ENCODE data around the gene GULP1. TPM values are rescaled to one million over a fixed set of nuclear protein-coding genes. Genes with fewer than 3 reads are reported as not detected.

Gene GULP1
- total and polyA plus RNA-seq, 2 donors (not counting 1 experiment from before 2014, with no cell fraction given) = 43.5 to 82.4 TPM

- Histone ChIP-seq H3K36me3 (ENCODE audit: control insufficient read depth, insufficient read depth, low read length) (no peaks in the 10 kb centered on the region), H3K4me2 (ENCODE audit: extremely low read depth, insufficient read depth, low read length) (no peak overlapping the region), H3K79me2 (ENCODE audit: control insufficient read depth, insufficient read depth, low read length) (peaks cover 15% of the 10 kb centered on the region), H3K27ac (ENCODE audit: insufficient read depth, low read length) (no peak overlapping the region), H3K4me3 (replicated peaks in 1 of 4; ENCODE audit: control extremely low read depth in 1 of 4, insufficient read depth in 1 of 4, low read depth in 3 of 4, low read length in 4 of 4) (no peak overlapping the region), H4K20me1 (ENCODE audit: control insufficient read depth, extremely low read depth, insufficient read depth, low read length) (no peaks in the 10 kb centered on the region), H3K27me3 (ENCODE audit: control insufficient read depth, insufficient read depth, low read length) (no peaks in the 10 kb centered on the region), H3K4me1 (ENCODE audit: control insufficient read depth, extremely low read depth, insufficient read depth, low read length) (no peaks in the 10 kb centered on the region), H2AFZ (ENCODE audit: low read length) (no peak overlapping the region), H3K9me3 (ENCODE audit: control insufficient read depth, insufficient read depth, low read depth, low read length) (no peaks in the 10 kb centered on the region), H3K9ac (ENCODE audit: insufficient read depth, low read length) (no peak overlapping the region)
- DNase-seq (ENCODE audit: low read depth in 2 of 2) = no peak
- TF ChIP-seq CTCF (conservative IDR thresholded peaks at IDR 0.05 in 1 of 2, IDR thresholded peaks at IDR 0.05 in 1 of 2; ENCODE audit: low read depth in 1 of 2, low read length in 2 of 2) (no peak), EZH2 (IDR thresholded peaks at IDR 0.05; ENCODE audit: low read length, missing control alignments) (no peak)
Observed at GRCh38 chr2:188316791-188317423, 25.2 kb downstream of the GULP1 start.

GRCh38 chr2:188318161-188318749 lies 26.6 kb downstream of the GULP1 start:
- H3K4me2 ChIP-seq (ENCODE audit: extremely low read depth, insufficient read depth, low read length) = no peak overlapping the region

DNA sequence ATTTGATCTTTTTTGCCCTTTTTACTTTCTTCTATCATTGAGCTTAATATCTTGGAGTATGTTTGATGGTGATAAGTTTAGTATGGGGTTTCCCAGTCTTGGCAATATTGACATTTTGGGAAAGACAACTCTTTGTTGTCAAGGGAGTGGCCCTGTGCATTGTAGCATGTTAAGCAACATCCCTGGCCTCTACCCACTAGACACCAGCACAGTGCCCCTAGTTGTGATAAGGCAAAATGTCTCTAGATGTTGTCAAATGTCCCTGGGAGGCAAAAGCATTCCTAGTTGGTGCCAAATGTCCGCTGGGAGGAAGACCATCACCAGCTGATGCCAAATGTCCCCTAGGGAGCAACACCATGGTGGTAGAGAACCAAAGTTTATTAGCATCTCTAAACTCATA lies 28.2 kb downstream of the GULP1 start:
- TF ChIP-seq CTCF (conservative IDR thresholded peaks at IDR 0.05 in 1 of 2, IDR thresholded peaks at IDR 0.05 in 1 of 2; ENCODE audit: low read depth in 1 of 2, low read length in 2 of 2) (no peak), EZH2 (IDR thresholded peaks at IDR 0.05; ENCODE audit: low read length, missing control alignments) (no peak)
- Histone ChIP-seq H3K27me3 (ENCODE audit: control insufficient read depth, insufficient read depth, low read length) (no peaks in the 10 kb centered on the region), H3K36me3 (ENCODE audit: control insufficient read depth, insufficient read depth, low read length) (no peaks in the 10 kb centered on the region), H3K9me3 (ENCODE audit: control insufficient read depth, insufficient read depth, low read depth, low read length) (no peaks in the 10 kb centered on the region), H3K4me3 (replicated peaks in 1 of 4; ENCODE audit: control extremely low read depth in 1 of 4, insufficient read depth in 1 of 4, low read depth in 3 of 4, low read length in 4 of 4) (no peak overlapping the region), H3K9ac (ENCODE audit: insufficient read depth, low read length) (no peak overlapping the region), H3K79me2 (ENCODE audit: control insufficient read depth, insufficient read depth, low read length) (peaks cover 10% of the 10 kb centered on the region), H3K4me1 (ENCODE audit: control insufficient read depth, extremely low read depth, insufficient read depth, low read length) (peaks cover 5% of the 10 kb centered on the region), H2AFZ (ENCODE audit: low read length) (no peak overlapping the region), H3K4me2 (ENCODE audit: extremely low read depth, insufficient read depth, low read length) (no peak overlapping the region), H3K27ac (ENCODE audit: insufficient read depth, low read length) (no peak overlapping the region), H4K20me1 (ENCODE audit: control insufficient read depth, extremely low read depth, insufficient read depth, low read length) (no peaks in the 10 kb centered on the region)
- no peak for DNase-seq (ENCODE audit: low read depth in 2 of 2)

More at GRCh38 chr2:188318161-188318749, 26.6 kb downstream of the GULP1 start:
- Histone ChIP-seq H3K36me3 (ENCODE audit: control insufficient read depth, insufficient read depth, low read length) (no peaks in the 10 kb centered on the region), H3K27me3 (ENCODE audit: control insufficient read depth, insufficient read depth, low read length) (no peaks in the 10 kb centered on the region), H3K79me2 (ENCODE audit: control insufficient read depth, insufficient read depth, low read length) (peaks cover 13% of the 10 kb centered on the region), H4K20me1 (ENCODE audit: control insufficient read depth, extremely low read depth, insufficient read depth, low read length) (no peaks in the 10 kb centered on the region), H2AFZ (ENCODE audit: low read length) (no peak overlapping the region), H3K4me1 (ENCODE audit: control insufficient read depth, extremely low read depth, insufficient read depth, low read length) (peaks cover 2% of the 10 kb centered on the region), H3K9me3 (ENCODE audit: control insufficient read depth, insufficient read depth, low read depth, low read length) (no peaks in the 10 kb centered on the region), H3K27ac (ENCODE audit: insufficient read depth, low read length) (no peak overlapping the region), H3K4me3 (replicated peaks in 1 of 4; ENCODE audit: control extremely low read depth in 1 of 4, insufficient read depth in 1 of 4, low read depth in 3 of 4, low read length in 4 of 4) (no peak overlapping the region), H3K9ac (ENCODE audit: insufficient read depth, low read length) (no peak overlapping the region)
- TF ChIP-seq CTCF (conservative IDR thresholded peaks at IDR 0.05 in 1 of 2, IDR thresholded peaks at IDR 0.05 in 1 of 2; ENCODE audit: low read depth in 1 of 2, low read length in 2 of 2) (no peak), EZH2 (IDR thresholded peaks at IDR 0.05; ENCODE audit: low read length, missing control alignments) (no peak)
- DNase-seq (ENCODE audit: low read depth in 2 of 2) = no peak
